Endothelial cell of umbilical vein (primary cell): ENCODE measurements around the gene TSTD1.

Experiments used
- CTCF ChIP-seq, 2 donors: IDR thresholded peaks; 1 replicate in 1 of 2; 2 replicates in 1 of 2; pipeline ENCODE4 v1.5.1; 2011; ENCODE audit warnings: low read length in 2 of 2, mild to moderate bottlenecking in 2 of 2, moderate library complexity in 2 of 2, control low read depth in 1 of 2, inconsistent platforms in 1 of 2, low read depth in 1 of 2; ENCODE audit not compliant: insufficient read depth in 1 of 2; ENCODE audit errors: extremely low read depth in 1 of 2
- EZH2 ChIP-seq: IDR thresholded peaks from 2 replicates; pipeline ENCODE4 v1.6.1; 2012; ENCODE audit warnings: borderline replicate concordance, low read depth, mild to moderate bottlenecking, moderate library complexity, low read length, inconsistent platforms; ENCODE audit not compliant: severe bottlenecking
- JUN ChIP-seq: IDR thresholded peaks from 2 replicates; pipeline ENCODE4 v1.6.1; 2011; ENCODE audit warnings: borderline replicate concordance, low read depth; ENCODE audit not compliant: insufficient read length, insufficient read depth
- MAX ChIP-seq: IDR thresholded peaks from 2 replicates; pipeline ENCODE4 v1.6.1; 2011; ENCODE audit not compliant: insufficient read depth, insufficient read length
- MYC ChIP-seq: IDR thresholded peaks from one replicate; pipeline ENCODE4 v1.6.1; 2011; ENCODE audit warnings: mild to moderate bottlenecking, low read depth, low read length
- POLR2A ChIP-seq: IDR thresholded peaks from 2 replicates; pipeline ENCODE4 v1.6.1; 2012; ENCODE audit warnings: low read depth, mild to moderate bottlenecking, control low read depth, low read length
- POLR2AphosphoS5 ChIP-seq: IDR thresholded peaks from 2 replicates; pipeline ENCODE4 v1.6.1; 2012; ENCODE audit warnings: low read depth, mild to moderate bottlenecking, control low read depth, low read length, moderate library complexity; ENCODE audit not compliant: insufficient read depth

- TF ChIP-seq POLR2AphosphoS5 (no peak), CTCF (IDR thresholded peaks at IDR 0.05; ENCODE audit: extremely low read depth in 1 of 2, insufficient read depth in 1 of 2, low read depth in 1 of 2, low read length in 2 of 2) (no peak), POLR2A (no peak), JUN (no peak), EZH2 (no peak), MAX (no peak), MYC (no peak)
These were observed 14.1 kb upstream of the TSTD1 start for GRCh38 chr1:161052899-161053298.
